Fibroblast of mammary gland (primary cell): ENCODE measurements around the gene TRIM34.
"Not testable (repeated sequence)": the region's sequence is repeated elsewhere in the genome, so short reads cannot be mapped to it uniquely, and the experiment has no call there.

ENCODE experiments used
- DNase-seq: peaks from one replicate; pipeline ENCODE4 v3.0.0-alpha.2; 2010; ENCODE audit warnings: low read depth
- H3K4me3 ChIP-seq: 2 replicates; pipeline ENCODE4 v1.5.1; 2011; ENCODE audit warnings: low read depth, mild to moderate bottlenecking, low read length, moderate library complexity; ENCODE audit not compliant: control insufficient read depth
- TF ChIP-seq, protein P1 (sequence below): conservative IDR thresholded peaks from 2 replicates; pipeline ENCODE4 v1.5.1; 2011; ENCODE audit warnings: low read depth, low read length, inconsistent platforms; ENCODE audit not compliant: control insufficient read depth, insufficient read depth

TRIM34 gene

DNA sequence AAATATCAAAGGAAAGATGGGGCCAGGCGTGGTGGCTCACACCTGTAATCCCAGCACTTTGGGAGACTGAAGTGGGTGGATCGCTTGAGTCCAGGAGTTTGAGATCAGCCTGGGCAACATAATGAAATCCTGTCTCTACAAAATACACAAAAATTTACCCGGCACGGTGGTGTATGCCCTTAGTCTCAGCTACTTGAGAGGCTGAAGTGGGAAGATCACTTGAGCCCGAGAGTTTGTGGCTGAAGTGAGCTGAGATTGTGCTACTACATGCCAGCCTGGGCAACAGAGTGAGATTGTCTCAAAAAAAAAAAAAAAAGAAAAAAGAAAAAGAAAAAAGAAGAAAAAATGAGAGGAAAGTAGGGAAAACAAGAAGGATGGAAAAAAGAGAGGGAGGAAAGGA is 32.2 kb upstream of the TRIM34 start:
- TF ChIP-seq, protein P1, sequence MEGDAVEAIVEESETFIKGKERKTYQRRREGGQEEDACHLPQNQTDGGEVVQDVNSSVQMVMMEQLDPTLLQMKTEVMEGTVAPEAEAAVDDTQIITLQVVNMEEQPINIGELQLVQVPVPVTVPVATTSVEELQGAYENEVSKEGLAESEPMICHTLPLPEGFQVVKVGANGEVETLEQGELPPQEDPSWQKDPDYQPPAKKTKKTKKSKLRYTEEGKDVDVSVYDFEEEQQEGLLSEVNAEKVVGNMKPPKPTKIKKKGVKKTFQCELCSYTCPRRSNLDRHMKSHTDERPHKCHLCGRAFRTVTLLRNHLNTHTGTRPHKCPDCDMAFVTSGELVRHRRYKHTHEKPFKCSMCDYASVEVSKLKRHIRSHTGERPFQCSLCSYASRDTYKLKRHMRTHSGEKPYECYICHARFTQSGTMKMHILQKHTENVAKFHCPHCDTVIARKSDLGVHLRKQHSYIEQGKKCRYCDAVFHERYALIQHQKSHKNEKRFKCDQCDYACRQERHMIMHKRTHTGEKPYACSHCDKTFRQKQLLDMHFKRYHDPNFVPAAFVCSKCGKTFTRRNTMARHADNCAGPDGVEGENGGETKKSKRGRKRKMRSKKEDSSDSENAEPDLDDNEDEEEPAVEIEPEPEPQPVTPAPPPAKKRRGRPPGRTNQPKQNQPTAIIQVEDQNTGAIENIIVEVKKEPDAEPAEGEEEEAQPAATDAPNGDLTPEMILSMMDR, result no peak
- H3K4me3 ChIP-seq, result no peak overlapping the region
- no peak for DNase-seq

DNA sequence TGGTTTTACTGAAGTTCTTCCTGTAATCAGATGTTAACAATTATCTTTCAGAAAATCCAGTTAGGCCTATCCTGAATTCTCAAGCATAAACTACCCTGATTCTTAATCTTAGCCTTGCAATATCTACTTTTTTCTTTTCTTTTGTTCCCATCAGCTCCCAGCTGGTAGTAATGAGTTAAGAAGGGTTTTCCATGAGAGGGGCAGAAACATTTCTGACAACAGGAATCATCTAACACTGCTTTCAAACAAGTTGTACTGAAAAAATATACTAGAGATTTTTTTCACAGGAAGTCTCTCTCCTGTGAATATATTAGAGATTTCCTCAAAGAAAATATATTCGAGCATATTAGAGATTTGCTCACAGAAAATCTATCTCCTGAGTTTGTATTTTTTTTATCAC is 31.7 kb upstream of the TRIM34 start:
- TF ChIP-seq, protein P1, result no peak
- H3K4me3 ChIP-seq, result no peak overlapping the region
- no peak for DNase-seq

DNA sequence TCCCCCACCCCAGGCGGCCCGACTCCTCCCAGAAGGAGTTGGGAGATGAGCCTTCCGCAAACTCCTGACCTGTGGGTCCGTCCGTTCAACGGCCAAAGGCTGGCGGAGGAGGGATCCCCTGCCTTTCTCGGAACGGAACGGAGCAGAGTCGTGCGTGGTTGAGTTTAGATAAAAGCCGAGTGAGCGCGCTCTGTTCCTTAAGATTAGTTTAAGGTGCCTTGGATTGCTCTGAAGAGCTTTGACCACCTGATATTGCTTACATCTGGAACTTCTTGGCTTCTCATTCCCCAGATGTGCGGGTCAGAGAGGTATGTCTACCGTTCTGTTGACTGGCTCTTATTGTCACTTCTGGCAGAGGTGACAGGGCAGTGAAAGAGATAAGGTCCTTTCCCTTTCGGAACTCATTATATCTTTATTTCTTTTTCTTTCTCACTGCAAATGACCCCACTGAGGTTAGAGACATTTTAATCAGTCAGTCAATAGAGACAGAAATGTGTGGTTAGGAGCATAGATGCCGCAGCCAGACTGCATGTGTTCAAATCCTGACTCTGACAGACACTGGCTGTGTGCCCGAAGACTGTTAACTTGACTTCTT is 28.1 kb upstream of the TRIM34 start, which contains the start of gene TRIM6:
TSS of gene TRIM6 (plus strand) at position 31 of the 595 bp plus-strand sequence. CDS start at position 292, 261 bp downstream.
- TF ChIP-seq, protein P1, result no peak
- peak within 1 kb of the TSS; percentile 72 for H3K4me3 ChIP-seq
- DNase-seq, result peak; percentile 52

DNA sequence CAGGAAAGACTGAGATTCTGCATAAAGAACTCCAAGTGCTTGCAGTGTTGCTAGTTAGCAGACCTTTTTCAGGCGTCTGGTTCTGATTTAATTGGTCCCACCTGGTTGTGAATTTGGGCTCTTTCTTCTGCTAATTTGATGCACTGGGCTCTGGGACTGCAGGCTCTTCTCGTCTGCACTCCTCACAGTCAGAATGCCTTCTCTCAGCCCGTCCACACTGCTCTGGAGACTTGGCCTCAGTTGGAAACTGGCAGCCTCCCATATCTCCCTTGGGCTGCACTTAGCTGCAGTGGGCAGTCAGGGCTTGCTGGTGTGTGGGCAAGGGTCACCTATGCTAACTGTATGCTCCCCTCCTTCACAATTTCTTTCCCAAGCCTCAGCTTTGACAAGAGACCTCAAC is 26.8 kb upstream of the TRIM34 start:
- no peak for DNase-seq
- TF ChIP-seq, protein P1, result no peak
- no peak overlapping the region for H3K4me3 ChIP-seq

DNA sequence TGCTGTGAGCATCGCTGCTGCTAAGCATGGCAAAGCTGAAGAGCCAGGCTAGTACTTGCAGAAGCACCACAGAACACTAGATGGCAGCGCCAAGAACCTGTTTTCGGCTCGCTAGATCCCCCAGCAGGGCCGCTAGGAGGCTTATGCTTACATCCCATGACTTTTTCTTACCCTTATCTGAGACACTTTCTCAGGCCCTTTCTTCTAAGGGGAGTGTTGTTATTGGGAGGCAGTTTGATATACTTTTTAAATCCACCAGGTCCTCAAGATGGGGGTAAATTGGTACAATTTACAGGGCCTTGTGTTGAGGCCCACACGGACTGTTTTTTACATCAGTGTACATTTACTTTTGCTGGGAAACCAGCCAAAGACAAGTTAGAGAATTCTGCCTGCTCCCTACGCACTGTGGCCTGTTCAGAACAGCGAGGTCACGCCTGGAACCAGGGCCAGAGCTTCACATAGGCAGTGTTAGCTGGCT is 24.4 kb upstream of the TRIM34 start:
- DNase-seq, result peak; percentile 66
- TF ChIP-seq, protein P1, result peak; percentile 60
- H3K4me3 ChIP-seq, result no peak overlapping the region

DNA sequence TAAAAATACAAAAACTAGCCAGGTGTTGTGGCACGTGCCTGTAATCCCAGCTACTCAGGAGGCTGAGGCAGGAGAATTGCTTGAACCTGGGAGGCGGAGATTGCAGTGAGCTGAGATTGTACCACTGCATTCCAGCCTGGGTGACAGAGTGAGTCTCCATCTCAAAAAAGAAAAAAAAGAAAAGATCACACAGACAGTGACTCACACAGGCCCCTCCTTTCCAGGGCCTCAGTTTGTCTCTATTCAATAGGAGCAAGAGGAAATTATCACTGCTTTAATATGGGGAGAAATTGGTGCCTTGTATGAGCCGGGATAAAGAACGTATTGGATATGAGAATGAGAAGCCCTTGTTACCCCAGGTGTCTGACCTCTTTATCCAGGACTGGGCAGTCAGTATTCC is 22.0 kb upstream of the TRIM34 start:
- not testable (repeated sequence) for H3K4me3 ChIP-seq, DNase-seq

DNA sequence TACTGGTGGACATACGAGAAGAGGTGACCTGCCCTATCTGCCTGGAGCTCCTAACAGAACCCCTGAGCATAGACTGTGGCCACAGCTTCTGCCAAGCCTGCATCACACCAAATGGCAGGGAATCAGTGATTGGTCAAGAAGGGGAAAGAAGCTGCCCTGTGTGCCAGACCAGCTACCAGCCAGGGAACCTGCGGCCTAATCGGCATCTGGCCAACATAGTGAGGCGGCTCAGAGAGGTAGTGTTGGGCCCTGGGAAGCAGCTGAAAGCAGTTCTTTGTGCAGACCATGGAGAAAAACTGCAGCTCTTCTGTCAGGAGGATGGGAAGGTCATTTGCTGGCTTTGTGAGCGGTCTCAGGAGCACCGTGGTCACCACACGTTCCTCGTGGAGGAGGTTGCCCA is 21.5 kb upstream of the TRIM34 start:
- H3K4me3 ChIP-seq, result no peak overlapping the region
- TF ChIP-seq, protein P1, result no peak
- DNase-seq, result no peak
